Tibial artery (tissue), 4 donors: ENCODE data around the gene TTC16.

Experiments used
- DNase-seq, 2 donors: peaks; one replicate each; pipeline ENCODE4 v3.0.0-alpha.2; 2019
- H3K27ac ChIP-seq, 2 donors: fragments of 200-600 bp; sonication (generic) in 1 of 2; 1 replicate in 1 of 2; 2 replicates in 1 of 2; pipeline ENCODE4 v1.5.1; 2018 to 2019; ENCODE audit warnings: mild to moderate bottlenecking in 1 of 2
- H3K27me3 ChIP-seq, 2 donors: fragments of 200-600 bp; sonication (generic) in 1 of 2; one replicate each; pipeline versions ENCODE4 v1.5.1 to v1.6.0; 2016 to 2019
- H3K36me3 ChIP-seq, 3 donors: fragments of 200-600 bp; sonication (generic) in 2 of 3; one replicate each; pipeline ENCODE4 v1.5.1; 2016 to 2019; ENCODE audit warnings: mild to moderate bottlenecking in 2 of 3
- H3K4me1 ChIP-seq, 4 donors: fragments of 200-600 bp; sonication (generic) in 2 of 4; 1 replicate in 3 of 4; 2 replicates in 1 of 4; pipeline ENCODE4 v1.5.1; 2016 to 2019
- H3K4me3 ChIP-seq, 2 donors: fragments of 200-600 bp; sonication (generic) in 1 of 2; 1 replicate in 1 of 2; 2 replicates in 1 of 2; pipeline ENCODE4 v1.5.1; 2018 to 2019; ENCODE audit warnings: mild to moderate bottlenecking in 2 of 2
- H3K9me3 ChIP-seq, 3 donors: fragments of 200-600 bp; sonication (generic) in 1 of 3; one replicate each; pipeline ENCODE4 v1.5.1; 2016 to 2019
- intact Hi-C: fragments of 100-400 bp; cut with DNase I; formaldehyde crosslinking; loops from one replicate; pipeline ENCODE4 v1.15.0; 2023; ENCODE audit warnings: low total_unique reads
- TF ChIP-seq, protein P1 (sequence below), 2 experiments: fragments of 200-600 bp in 1 of 2; fragments of 450-650 bp in 1 of 2; IDR thresholded peaks; one replicate each; pipeline ENCODE4 v1.5.1; 2017 to 2019; ENCODE audit warnings: antibody characterized with exemption in 2 of 2, mild to moderate bottlenecking in 1 of 2, moderate library complexity in 1 of 2

The TTC16 gene

DNA sequence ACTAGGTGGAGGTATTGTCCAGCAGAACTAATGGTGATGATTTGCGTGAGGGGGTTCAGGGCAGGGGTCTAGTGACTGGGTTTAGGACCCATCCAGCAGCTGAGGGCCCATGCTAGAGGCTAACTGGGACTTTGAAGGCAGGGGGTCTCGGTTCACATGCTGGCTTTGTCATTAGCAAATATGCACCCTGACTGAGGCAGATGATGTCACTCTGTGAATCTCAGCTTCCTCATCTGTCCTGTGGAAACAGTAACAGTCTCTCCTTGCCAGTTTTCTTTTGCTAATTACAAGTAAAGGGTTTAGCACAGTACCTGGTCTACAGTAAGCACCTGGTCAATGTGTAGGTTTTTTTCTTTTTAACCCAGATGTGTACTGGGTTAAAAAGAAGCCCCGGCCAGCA lies 57.4 kb downstream of the TTC16 start:
- Histone ChIP-seq H3K27me3 (peaks cover 0 to 3% of the 10 kb centered on the region in 2 donors), H3K9me3 (no peaks in the 10 kb centered on the region), H3K4me3 (no peak overlapping the region), H3K27ac (no peak overlapping the region), H3K4me1 (peaks cover 0 to 12% (median 9%) of the 10 kb centered on the region in 4 donors), H3K36me3 (no peaks in the 10 kb centered on the region)
- DNase-seq = no peak
- TF ChIP-seq, protein P1, sequence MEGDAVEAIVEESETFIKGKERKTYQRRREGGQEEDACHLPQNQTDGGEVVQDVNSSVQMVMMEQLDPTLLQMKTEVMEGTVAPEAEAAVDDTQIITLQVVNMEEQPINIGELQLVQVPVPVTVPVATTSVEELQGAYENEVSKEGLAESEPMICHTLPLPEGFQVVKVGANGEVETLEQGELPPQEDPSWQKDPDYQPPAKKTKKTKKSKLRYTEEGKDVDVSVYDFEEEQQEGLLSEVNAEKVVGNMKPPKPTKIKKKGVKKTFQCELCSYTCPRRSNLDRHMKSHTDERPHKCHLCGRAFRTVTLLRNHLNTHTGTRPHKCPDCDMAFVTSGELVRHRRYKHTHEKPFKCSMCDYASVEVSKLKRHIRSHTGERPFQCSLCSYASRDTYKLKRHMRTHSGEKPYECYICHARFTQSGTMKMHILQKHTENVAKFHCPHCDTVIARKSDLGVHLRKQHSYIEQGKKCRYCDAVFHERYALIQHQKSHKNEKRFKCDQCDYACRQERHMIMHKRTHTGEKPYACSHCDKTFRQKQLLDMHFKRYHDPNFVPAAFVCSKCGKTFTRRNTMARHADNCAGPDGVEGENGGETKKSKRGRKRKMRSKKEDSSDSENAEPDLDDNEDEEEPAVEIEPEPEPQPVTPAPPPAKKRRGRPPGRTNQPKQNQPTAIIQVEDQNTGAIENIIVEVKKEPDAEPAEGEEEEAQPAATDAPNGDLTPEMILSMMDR (IDR thresholded peaks at IDR 0.05) = no peak
- intact Hi-C loops = no loop called here

DNA sequence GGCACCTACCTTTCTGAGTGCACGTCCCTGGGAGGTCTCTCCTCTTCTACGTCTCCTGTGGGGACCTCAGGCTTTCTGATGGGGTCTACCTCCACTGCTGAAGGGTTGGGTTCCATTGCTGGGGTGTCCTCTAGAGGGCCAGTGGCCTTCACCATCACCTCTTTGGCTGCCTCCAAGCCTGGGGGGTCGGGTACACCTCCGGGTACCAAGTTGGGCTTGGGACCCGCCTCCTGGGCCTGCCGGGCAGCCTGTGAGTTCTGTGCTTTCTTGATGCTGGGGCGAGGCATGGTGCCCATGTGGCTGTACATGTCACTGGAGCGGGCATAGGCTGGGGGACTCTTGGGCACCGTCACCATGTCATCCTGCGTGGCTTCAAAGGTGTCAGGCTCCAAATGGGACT lies 58.1 kb downstream of the TTC16 start:
- Histone ChIP-seq H3K9me3 (no peaks in the 10 kb centered on the region), H3K4me3 (no peak overlapping the region), H3K27me3 (peaks cover 0 to 3% of the 10 kb centered on the region in 2 donors), H3K36me3 (no peaks in the 10 kb centered on the region), H3K27ac (no peak overlapping the region), H3K4me1 (peaks cover 0 to 12% (median 9%) of the 10 kb centered on the region in 4 donors)
- intact Hi-C loops = no loop called here
- no peak for DNase-seq
- TF ChIP-seq, protein P1 (IDR thresholded peaks at IDR 0.05) = no peak

DNA sequence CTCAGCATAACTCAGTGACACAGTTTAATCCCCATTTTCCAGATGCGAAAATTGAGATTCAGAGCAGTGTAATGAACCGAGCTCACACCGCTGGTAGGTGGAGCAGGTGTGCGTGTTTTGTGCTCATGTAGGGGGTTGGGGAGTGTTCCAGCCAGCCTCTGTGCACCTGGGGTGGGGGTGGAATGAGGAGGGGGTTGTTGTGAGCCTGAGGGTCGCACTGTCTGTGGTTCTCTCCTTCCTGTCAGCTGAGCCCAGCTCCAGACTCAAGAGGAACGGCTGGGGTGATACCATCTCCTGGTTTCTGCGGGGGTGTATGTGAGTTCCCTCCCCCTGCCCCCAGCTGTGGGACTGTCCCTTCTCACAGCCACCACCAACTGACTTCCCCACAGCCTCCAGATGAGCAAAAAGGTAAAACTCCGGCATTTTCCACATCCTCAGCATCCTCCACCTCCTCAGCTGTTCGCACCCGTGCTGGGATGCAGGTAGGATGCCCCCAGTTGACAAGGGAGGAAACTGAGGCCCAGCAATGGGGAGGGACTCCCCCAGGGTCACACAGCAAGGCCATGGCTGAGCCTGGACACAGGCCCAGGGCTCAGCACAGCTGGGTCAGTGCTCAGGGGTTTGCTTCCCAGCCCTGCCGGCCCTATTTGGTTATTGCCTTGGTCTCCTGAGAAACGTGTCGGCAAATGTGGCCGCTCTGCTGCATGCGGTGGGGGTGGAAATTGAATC lies 60.5 kb downstream of the TTC16 start:
- intact Hi-C loops = no loop called here
- Histone ChIP-seq H3K27ac (no peak overlapping the region), H3K36me3 (no peaks in the 10 kb centered on the region), H3K27me3 (peaks cover 0 to 3% of the 10 kb centered on the region in 2 donors), H3K4me1 (peaks cover 0 to 4% (median 0%) of the 10 kb centered on the region in 4 donors), H3K4me3 (peak overlapping the region in 1 of 2 donors; percentile 9), H3K9me3 (no peaks in the 10 kb centered on the region)
- no peak for DNase-seq
- TF ChIP-seq, protein P1 (IDR thresholded peaks at IDR 0.05) = no peak

DNA sequence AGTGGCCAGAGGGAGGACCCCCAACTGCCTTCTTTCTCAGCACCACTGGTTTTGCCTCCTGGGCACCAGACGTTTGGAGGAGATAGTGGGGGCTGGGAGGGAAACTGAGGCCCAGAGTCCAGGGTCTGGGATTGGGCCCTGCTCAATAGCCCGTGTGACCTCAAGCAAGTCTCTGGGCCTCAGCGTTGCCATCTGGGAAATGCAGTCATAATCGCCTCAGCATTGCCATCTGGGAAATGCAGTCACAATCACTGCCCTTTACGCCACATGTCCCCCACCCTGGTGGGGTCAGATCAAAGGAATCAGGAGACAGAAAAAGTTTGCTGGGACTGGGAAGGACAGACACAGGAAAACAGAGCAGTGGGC lies 61.0 kb downstream of the TTC16 start:
- H3K27me3 ChIP-seq = peaks cover 0 to 3% of the 10 kb centered on the region in 2 donors
- H3K4me3 ChIP-seq = peak overlapping the region in 1 of 2 donors; percentile 9
- no peak overlapping the region for H3K27ac ChIP-seq
- intact Hi-C loops = no loop called here
- H3K9me3 ChIP-seq = no peaks in the 10 kb centered on the region
- H3K36me3 ChIP-seq = no peaks in the 10 kb centered on the region
- TF ChIP-seq, protein P1 (IDR thresholded peaks at IDR 0.05) = no peak
- H3K4me1 ChIP-seq = peaks cover 0 to under 1% (median 0%) of the 10 kb centered on the region in 4 donors
- no peak for DNase-seq

DNA sequence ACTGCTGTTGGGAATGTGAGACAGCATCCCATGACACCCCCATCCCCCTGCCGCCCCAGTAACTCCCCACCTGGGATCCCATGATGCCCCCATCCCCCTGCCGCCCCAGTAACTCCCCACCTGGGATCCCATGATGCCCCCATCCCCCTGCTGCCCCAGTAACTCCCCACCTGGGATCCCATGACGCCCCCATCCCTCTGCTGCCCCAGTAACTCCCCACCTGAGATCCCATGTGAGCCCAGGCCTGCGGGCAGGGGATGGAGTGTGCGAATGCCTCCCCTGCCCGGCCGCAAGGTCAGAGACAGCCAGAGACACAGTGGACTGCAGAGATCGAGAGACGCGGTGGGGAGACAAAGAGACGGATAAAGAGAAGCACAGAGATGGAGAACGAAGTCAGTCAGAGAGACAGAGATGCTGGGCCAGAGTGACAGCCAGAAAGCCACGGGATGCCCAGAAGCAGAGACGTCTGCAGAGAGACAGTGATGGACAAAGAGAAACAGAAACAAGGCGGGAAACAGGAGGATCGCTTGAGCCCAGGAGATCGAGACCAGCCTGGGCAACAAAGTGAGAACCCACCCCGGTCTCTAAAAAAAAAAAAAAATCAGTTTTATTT lies 61.6 kb downstream of the TTC16 start:
- H3K27me3 ChIP-seq = peaks cover 0 to 3% of the 10 kb centered on the region in 2 donors
- no peak overlapping the region for H3K27ac ChIP-seq
- no peaks in the 10 kb centered on the region for H3K4me1 ChIP-seq
- no peak for DNase-seq
- H3K4me3 ChIP-seq = no peak overlapping the region
- TF ChIP-seq, protein P1 (IDR thresholded peaks at IDR 0.05) = no peak
- H3K9me3 ChIP-seq = no peaks in the 10 kb centered on the region
- H3K36me3 ChIP-seq = no peaks in the 10 kb centered on the region
- intact Hi-C loops = no loop called here
